Mesenchymal stem cell (in vitro differentiated cells and primary cell): ENCODE results near the gene RPP14.

Experiments
- DNase-seq: peaks from one replicate; pipeline ENCODE4 v3.0.0-alpha.2; 2013
- H2AFZ ChIP-seq: one replicate; pipeline ENCODE4 v1.6.1; 2013; ENCODE audit warnings: low read depth, mild to moderate bottlenecking, control low read depth, inconsistent platforms, low read length, moderate library complexity
- H2AK5ac ChIP-seq: 2 replicates; pipeline ENCODE4 v1.6.1; 2013; ENCODE audit warnings: low read length, moderate library complexity, mild to moderate bottlenecking, inconsistent platforms; ENCODE audit not compliant: severe bottlenecking
- H2BK120ac ChIP-seq: one replicate; pipeline ENCODE4 v1.6.1; 2013; ENCODE audit warnings: low read depth, mild to moderate bottlenecking, inconsistent platforms, low read length, moderate library complexity
- H2BK12ac ChIP-seq, 2 experiments: one replicate each; pipeline ENCODE4 v1.6.1; 2013; ENCODE audit warnings: inconsistent platforms in 2 of 2, low read length in 2 of 2, mild to moderate bottlenecking in 2 of 2, moderate library complexity in 2 of 2, control low read depth in 1 of 2
- H2BK15ac ChIP-seq: one replicate; pipeline ENCODE4 v1.6.1; 2013; ENCODE audit warnings: mild to moderate bottlenecking, low read depth, inconsistent platforms; ENCODE audit not compliant: poor library complexity, severe bottlenecking
- H2BK5ac ChIP-seq: 2 replicates; pipeline ENCODE4 v1.6.1; 2013; ENCODE audit warnings: low read depth, mild to moderate bottlenecking, low read length, control low read depth, inconsistent platforms; ENCODE audit not compliant: poor library complexity, severe bottlenecking
- H3K14ac ChIP-seq, 2 experiments: one replicate each; pipeline ENCODE4 v1.6.1; 2013; ENCODE audit warnings: inconsistent platforms in 2 of 2, low read length in 2 of 2, control low read depth in 1 of 2, mild to moderate bottlenecking in 1 of 2, moderate library complexity in 1 of 2
- H3K18ac ChIP-seq, 2 experiments: one replicate each; pipeline ENCODE4 v1.6.1; 2013; ENCODE audit warnings: inconsistent platforms in 2 of 2, low read length in 2 of 2, control low read depth in 1 of 2, low read depth in 1 of 2, mild to moderate bottlenecking in 1 of 2
- H3K23ac ChIP-seq, 2 experiments: one replicate each; pipeline ENCODE4 v1.6.1; 2013; ENCODE audit warnings: inconsistent platforms in 2 of 2, low read length in 2 of 2, mild to moderate bottlenecking in 2 of 2, moderate library complexity in 2 of 2, control low read depth in 1 of 2
- H3K27ac ChIP-seq: 2 replicates; pipeline ENCODE4 v1.5.1; 2013; ENCODE audit warnings: mild to moderate bottlenecking, moderate library complexity, low read length, control low read depth, inconsistent platforms; ENCODE audit not compliant: poor library complexity, severe bottlenecking
- H3K27me3 ChIP-seq, 2 experiments: 2 replicates each; pipeline versions ENCODE4 v1.6.1 to v1.7.0; 2013; ENCODE audit warnings: low read length in 2 of 2, mild to moderate bottlenecking in 2 of 2, moderate library complexity in 2 of 2, control low read depth in 1 of 2, inconsistent platforms in 1 of 2; ENCODE audit not compliant: control insufficient read depth in 1 of 2, insufficient read depth in 1 of 2
- H3K36me3 ChIP-seq, 2 experiments: 2 replicates each; pipeline versions ENCODE4 v1.6.1 to v1.7.0; 2013; ENCODE audit warnings: low read length in 2 of 2, control low read depth in 1 of 2, inconsistent platforms in 1 of 2, low read depth in 1 of 2, mild to moderate bottlenecking in 1 of 2; ENCODE audit not compliant: insufficient read depth in 2 of 2, control insufficient read depth in 1 of 2
- H3K4ac ChIP-seq, 2 experiments: one replicate each; pipeline ENCODE4 v1.6.1; 2013; ENCODE audit warnings: inconsistent platforms in 2 of 2, low read length in 2 of 2, mild to moderate bottlenecking in 2 of 2, moderate library complexity in 2 of 2, control low read depth in 1 of 2, low read depth in 1 of 2
- H3K4me1 ChIP-seq: 2 replicates; pipeline ENCODE4 v1.6.1; 2013; ENCODE audit warnings: low read depth, low read length, control low read depth; ENCODE audit not compliant: control insufficient read depth, insufficient read depth
- H3K4me2 ChIP-seq: 2 replicates; pipeline ENCODE4 v1.6.1; 2013; ENCODE audit warnings: low read length, mild to moderate bottlenecking, inconsistent platforms; ENCODE audit not compliant: poor library complexity, severe bottlenecking
- H3K4me3 ChIP-seq, 2 experiments: 2 replicates each; pipeline versions ENCODE4 v1.5.1 to v1.7.0; 2013; ENCODE audit warnings: low read length in 2 of 2, mild to moderate bottlenecking in 2 of 2, control low read depth in 1 of 2, low read depth in 1 of 2; ENCODE audit not compliant: insufficient read depth in 1 of 2
- H3K79me1 ChIP-seq: replicated peaks from 2 replicates; pipeline ENCODE4 v1.6.1; 2013; ENCODE audit warnings: mild to moderate bottlenecking, control low read depth, low read length, inconsistent platforms; ENCODE audit not compliant: poor library complexity, severe bottlenecking
- H3K9ac ChIP-seq: 2 replicates; pipeline ENCODE4 v1.7.0; 2013; ENCODE audit warnings: mild to moderate bottlenecking, low read length, moderate library complexity
- H3K9me3 ChIP-seq: 2 replicates; pipeline ENCODE4 v1.7.0; 2013; ENCODE audit warnings: mild to moderate bottlenecking, low read length; ENCODE audit not compliant: control insufficient read depth
- H4K8ac ChIP-seq: one replicate; pipeline ENCODE4 v1.6.1; 2013; ENCODE audit warnings: inconsistent platforms, mild to moderate bottlenecking, low read length, moderate library complexity
- H4K91ac ChIP-seq: one replicate; pipeline ENCODE4 v1.6.1; 2013; ENCODE audit warnings: mild to moderate bottlenecking, low read length, inconsistent platforms
- WGBS: methylation state at CpG from one replicate; pipeline ENCODE4 v1.1.7; 2013; ENCODE audit warnings: mixed read lengths; 5-methylcytosine and 5-hydroxymethylcytosine counted together

The RPP14 gene

GRCh38 chr3:58325525-58325992 lies 19.5 kb downstream of the RPP14 start:
- Histone ChIP-seq H3K4me1 (peaks cover 7% of the 10 kb centered on the region), H2AFZ (no peak overlapping the region), H2AK5ac (no peak overlapping the region), H3K4me3 (no peak overlapping the region), H2BK120ac (no peak overlapping the region), H2BK12ac (no peak overlapping the region), H3K23ac (no peak overlapping the region), H3K9ac (no peak overlapping the region), H3K14ac (no peak overlapping the region), H3K79me1 (peaks cover 3% of the 10 kb centered on the region), H3K4ac (peak overlapping the region in 1 of 2 experiments; percentile 1), H3K27ac (peak overlapping the region; percentile 56), H3K9me3 (no peaks in the 10 kb centered on the region), H2BK15ac (no peak overlapping the region), H4K91ac (peak overlapping the region; percentile 52), H3K4me2 (no peak overlapping the region), H3K27me3 (no peaks in the 10 kb centered on the region), H3K36me3 (peaks cover 0 to 3% of the 10 kb centered on the region in 2 experiments), H3K18ac (peak overlapping the region in 1 of 2 experiments; percentile 81), H4K8ac (peak overlapping the region; percentile 56), H2BK5ac (no peak overlapping the region)
- peak; percentile 52 for DNase-seq
- no CpG with 5 or more reads among the region's 2 CpGs for WGBS

- Histone ChIP-seq H2BK12ac (peak overlapping the region in 1 of 2 experiments; percentile 88), H3K4me2 (no peak overlapping the region), H3K23ac (no peak overlapping the region), H2AK5ac (no peak overlapping the region), H3K27me3 (no peaks in the 10 kb centered on the region), H3K9ac (no peak overlapping the region), H2BK15ac (peak overlapping the region; percentile 26), H4K91ac (no peak overlapping the region), H3K9me3 (no peaks in the 10 kb centered on the region), H2AFZ (no peak overlapping the region), H2BK5ac (no peak overlapping the region), H4K8ac (no peak overlapping the region), H3K4me1 (peaks cover 7% of the 10 kb centered on the region), H3K4me3 (no peak overlapping the region), H3K4ac (no peak overlapping the region), H3K18ac (no peak overlapping the region), H3K79me1 (peaks cover 3% of the 10 kb centered on the region), H3K36me3 (peaks cover 0 to 3% of the 10 kb centered on the region in 2 experiments), H3K27ac (no peak overlapping the region), H3K14ac (no peak overlapping the region), H2BK120ac (no peak overlapping the region)
- 94% methylated on average over 8 of the region's 8 CpGs for WGBS
- DNase-seq, result no peak
Measured at GRCh38 chr3:58326267-58326900, 20.3 kb downstream of the RPP14 start.

GRCh38 chr3:58329150-58329921 lies 23.3 kb downstream of the RPP14 start:
- Histone ChIP-seq H2AFZ (no peak overlapping the region), H2BK12ac (no peak overlapping the region), H2BK120ac (no peak overlapping the region), H4K91ac (no peak overlapping the region), H2BK15ac (no peak overlapping the region), H3K9me3 (no peaks in the 10 kb centered on the region), H3K4me2 (no peak overlapping the region), H3K79me1 (peaks cover 2% of the 10 kb centered on the region), H3K18ac (no peak overlapping the region), H3K4me1 (peaks cover 14% of the 10 kb centered on the region), H3K27me3 (no peaks in the 10 kb centered on the region), H3K14ac (no peak overlapping the region), H3K27ac (no peak overlapping the region), H3K23ac (no peak overlapping the region), H2BK5ac (no peak overlapping the region), H3K9ac (no peak overlapping the region), H2AK5ac (no peak overlapping the region), H3K4me3 (no peak overlapping the region), H4K8ac (no peak overlapping the region), H3K4ac (no peak overlapping the region), H3K36me3 (no peaks in the 10 kb centered on the region)
- 93% methylated on average over 7 of the region's 8 CpGs for WGBS
- no peak for DNase-seq

GRCh38 chr3:58329922-58330413 lies 23.9 kb downstream of the RPP14 start:
- Histone ChIP-seq H4K91ac (no peak overlapping the region), H3K18ac (no peak overlapping the region), H3K4ac (no peak overlapping the region), H2AFZ (no peak overlapping the region), H3K9ac (peak overlapping the region; percentile 77), H2BK12ac (no peak overlapping the region), H2AK5ac (no peak overlapping the region), H3K79me1 (peaks cover 2% of the 10 kb centered on the region), H3K23ac (no peak overlapping the region), H3K4me3 (peak overlapping the region in 1 of 2 experiments; percentile 69), H3K36me3 (no peaks in the 10 kb centered on the region), H2BK5ac (no peak overlapping the region), H3K9me3 (no peaks in the 10 kb centered on the region), H4K8ac (no peak overlapping the region), H3K27me3 (no peaks in the 10 kb centered on the region), H3K14ac (no peak overlapping the region), H2BK120ac (no peak overlapping the region), H3K4me1 (peaks cover 16% of the 10 kb centered on the region), H2BK15ac (no peak overlapping the region), H3K4me2 (no peak overlapping the region), H3K27ac (no peak overlapping the region)
- DNase-seq, result no peak
- 95% methylated on average over 4 of the region's 5 CpGs for WGBS
